Sigmoid colon (tissue), 7 donors: ENCODE data around the gene UBALD2. TPM values are rescaled to one million over a fixed set of nuclear protein-coding genes. Genes with fewer than 3 reads are reported as not detected.
"Not testable (repeated sequence)": the region's sequence is repeated elsewhere in the genome, so short reads cannot be mapped to it uniquely, and the experiment has no call there.

Experiments
- DNase-seq: peaks from one replicate; pipeline ENCODE4 v3.0.0-alpha.2; 2019
- H3K27ac ChIP-seq, 4 donors: fragments of 200-600 bp; sonication (generic); one replicate each; pipeline ENCODE4 v1.5.1; 2016 to 2019; ENCODE audit warnings: mild to moderate bottlenecking in 1 of 4
- H3K27me3 ChIP-seq, 3 donors: fragments of 200-600 bp; sonication (generic); one replicate each; pipeline ENCODE4 v1.5.1; 2019; ENCODE audit warnings: mild to moderate bottlenecking in 1 of 3
- H3K36me3 ChIP-seq, 4 donors: fragments of 200-600 bp; sonication (generic); one replicate each; pipeline ENCODE4 v1.5.1; 2016 to 2019
- H3K4me1 ChIP-seq, 4 donors: fragments of 200-600 bp; sonication (generic); one replicate each; pipeline ENCODE4 v1.5.1; 2017 to 2019
- H3K4me3 ChIP-seq, 4 donors: fragments of 200-600 bp; sonication (generic); one replicate each; pipeline ENCODE4 v1.5.1; 2017 to 2019; ENCODE audit warnings: mild to moderate bottlenecking in 2 of 4, moderate library complexity in 1 of 4
- H3K9me3 ChIP-seq, 4 donors: fragments of 200-600 bp in 3 of 4; sonication (generic) in 3 of 4; one replicate each; pipeline versions ENCODE4 v1.5.1 to v1.6.1; 2013 to 2019
- CTCF ChIP-seq, 4 experiments: fragments of 450-650 bp in 3 of 4; fragments of 200-600 bp in 1 of 4; IDR thresholded peaks; one replicate each; pipeline ENCODE4 v1.5.1; 2016 to 2019; ENCODE audit warnings: antibody characterized with exemption in 4 of 4, mild to moderate bottlenecking in 3 of 4, moderate library complexity in 2 of 4
- EP300 ChIP-seq, 4 donors: sonication (generic); formaldehyde crosslinking; IDR thresholded peaks; one replicate each; pipeline ENCODE4 v1.6.1; 2017; ENCODE audit warnings: antibody characterized with exemption in 4 of 4
- POLR2A ChIP-seq, 2 donors: fragments of 450-650 bp; IDR thresholded peaks; one replicate each; pipeline ENCODE4 v1.6.1; 2016; ENCODE audit warnings: antibody characterized with exemption in 2 of 2, mild to moderate bottlenecking in 2 of 2, moderate library complexity in 2 of 2
- POLR2AphosphoS5 ChIP-seq, 4 donors: sonication (generic); formaldehyde crosslinking; IDR thresholded peaks; one replicate each; pipeline ENCODE4 v1.6.1; 2017; ENCODE audit warnings: antibody characterized with exemption in 4 of 4
- WGBS, 2 donors: extraction: QIAGEN DNeasy Blood & Tissue Kit; methylation state at CpG; one replicate each; pipeline ENCODE4 v1.1.7; 2013; 5-methylcytosine and 5-hydroxymethylcytosine counted together
- intact Hi-C: fragments of 100-400 bp; cut with DNase I; formaldehyde crosslinking; loops from one replicate; pipeline ENCODE4 v1.15.1; 2023
- polyA plus RNA-seq, 3 donors: library from polyadenylated mRNA; stranded (reverse); fragments of 200-250 nt; gene quantifications; one replicate each; pipeline ENCODE4 v1.2.3, GENCODE V29; 2013
- total RNA-seq, 4 donors: library from RNA; depleted of rRNA; stranded (reverse); fragments of >200 nt; gene quantifications; one replicate each; pipeline ENCODE4 v1.1.0, GENCODE V29; 2016
- donor health status: healthy with polysubstance abuse.
- donor health status: Bipolar disorder and iron deficiency.
- donor health status: healthy.

Gene UBALD2
- total RNA-seq, result 10 to 100 TPM in 1 of 4 donors, 1 to 10 TPM in 3; 3.9 to 11.8 (median 6.5) TPM
- polyA plus RNA-seq, result 100 to 1,000 TPM in 1 of 3 donors, 10 to 100 TPM in 2; 56.0 to 105 (median 98.7) TPM

GRCh38 chr17:76264755-76265623 is at the start of gene UBALD2:
Gene UBALD2 (plus strand): TSS chr17:76265348. CDS start chr17:76265506, 158 bp downstream.
- no peaks in the 10 kb centered on the region for H3K9me3 ChIP-seq
- no peaks in the 10 kb centered on the region for H3K27me3 ChIP-seq
- peak within 1 kb of the TSS; percentile 71 to 99 (median 93) for H3K4me3 ChIP-seq
- H3K4me1 ChIP-seq, result peaks cover 0 to 52% (median 45%) of the 10 kb centered on the region in 4 donors
- 0% methylated on average over 94 of the region's 94 CpGs for WGBS, 2 donors
- H3K36me3 ChIP-seq, result peaks cover 0 to 12% (median 3%) of the 10 kb centered on the region in 4 donors
- peak within 1 kb of the TSS; percentile 91 to 94 (median 92) for H3K27ac ChIP-seq
- TF ChIP-seq POLR2AphosphoS5 (IDR thresholded peaks at IDR 0.05) (peak; percentile 34 to 90 (median 88)), POLR2A (IDR thresholded peaks at IDR 0.05) (peak in 1 of 2 donors; percentile 30), CTCF (IDR thresholded peaks at IDR 0.05) (no peak)
- DNase-seq, result peak; percentile 100
- intact Hi-C loops, result no loop called here

- Histone ChIP-seq H3K36me3 (no peaks in the 10 kb centered on the region), H3K27me3 (no peaks in the 10 kb centered on the region), H3K4me1 (no peaks in the 10 kb centered on the region), H3K27ac (no peak overlapping the region), H3K4me3 (no peak overlapping the region), H3K9me3 (no peaks in the 10 kb centered on the region)
- DNase-seq, result no peak
- TF ChIP-seq CTCF (IDR thresholded peaks at IDR 0.05) (no peak), EP300 (IDR thresholded peaks at IDR 0.05) (no peak), POLR2A (IDR thresholded peaks at IDR 0.05) (no peak), POLR2AphosphoS5 (IDR thresholded peaks at IDR 0.05) (no peak)
- WGBS, 2 donors, result 95 to 99% methylated on average over 3 of the region's 3 CpGs
- intact Hi-C loops, result no loop called here
Measured at GRCh38 chr17:76217081-76217480, 48.1 kb upstream of the UBALD2 start.

- H3K4me3 ChIP-seq, result no peak overlapping the region
- H3K9me3 ChIP-seq, result no peaks in the 10 kb centered on the region
- H3K36me3 ChIP-seq, result no peaks in the 10 kb centered on the region
- H3K4me1 ChIP-seq, result no peaks in the 10 kb centered on the region
- TF ChIP-seq POLR2AphosphoS5 (IDR thresholded peaks at IDR 0.05) (no peak), CTCF (IDR thresholded peaks at IDR 0.05) (no peak), EP300 (IDR thresholded peaks at IDR 0.05) (no peak), POLR2A (IDR thresholded peaks at IDR 0.05) (no peak)
- WGBS, 2 donors, result 93% methylated on average over 7 of the region's 7 CpGs
- intact Hi-C loops, result no loop called here
- DNase-seq, result no peak
- H3K27ac ChIP-seq, result no peak overlapping the region
- H3K27me3 ChIP-seq, result no peaks in the 10 kb centered on the region
Measured at GRCh38 chr17:76219670-76220383, 45.3 kb upstream of the UBALD2 start.

GRCh38 chr17:76223802-76224201 is 41.3 kb upstream of the UBALD2 start:
- Histone ChIP-seq H3K27ac (no peak overlapping the region), H3K36me3 (no peaks in the 10 kb centered on the region), H3K4me3 (no peak overlapping the region), H3K9me3 (no peaks in the 10 kb centered on the region), H3K27me3 (no peaks in the 10 kb centered on the region), H3K4me1 (no peaks in the 10 kb centered on the region)
- DNase-seq, result no peak
- intact Hi-C loops, result no loop called here
- 99 to 100% methylated on average over 1 of the region's 1 CpG for WGBS, 2 donors
- no peak for TF ChIP-seq POLR2A (IDR thresholded peaks at IDR 0.05)

- H3K4me3 ChIP-seq, H3K4me1 ChIP-seq, H3K36me3 ChIP-seq, H3K9me3 ChIP-seq, H3K27ac ChIP-seq, H3K27me3 ChIP-seq, DNase-seq, intact Hi-C loops: not testable (repeated sequence)
- 91 to 92% methylated on average over 7 of the region's 7 CpGs for WGBS, 2 donors
Measured at GRCh38 chr17:76225373-76226086, 39.6 kb upstream of the UBALD2 start.

- H3K27me3 ChIP-seq, intact Hi-C loops, H3K4me1 ChIP-seq, H3K9me3 ChIP-seq, DNase-seq, H3K27ac ChIP-seq, H3K36me3 ChIP-seq, H3K4me3 ChIP-seq: not testable (repeated sequence)
- WGBS, 2 donors, result 94 to 95% methylated on average over 19 of the region's 19 CpGs
Measured at GRCh38 chr17:76226749-76227148, 38.4 kb upstream of the UBALD2 start.
